HG03039 (cell line): ENCODE results near the gene MRPL48.

Source experiments
- ATAC-seq: cut with Tn5 transposase; IDR thresholded peaks from one replicate; pipeline ENCODE4 v1.9.1; 2021; ENCODE audit warnings: mild to moderate bottlenecking, moderate library complexity; ENCODE audit not compliant: unreplicated experiment

MRPL48 gene

DNA sequence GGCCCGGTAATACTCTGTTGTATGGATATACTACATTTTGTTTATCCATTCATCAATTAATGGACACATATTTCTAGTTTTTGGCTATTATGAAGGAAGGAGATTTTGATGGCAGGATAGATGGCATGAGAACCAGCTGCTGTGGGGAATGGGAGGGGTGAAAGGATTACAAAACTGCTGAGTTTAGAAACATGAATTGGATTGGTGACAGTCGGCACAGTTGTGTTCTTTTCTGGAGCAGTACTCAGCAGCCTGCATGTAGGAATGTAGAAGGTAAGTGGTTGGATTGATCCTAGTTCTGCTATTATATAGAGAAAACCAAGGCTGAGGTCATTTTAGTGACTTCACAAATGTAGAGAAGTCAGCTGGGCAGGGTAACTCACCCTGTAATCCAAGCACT, 96.2 kb downstream of the MRPL48 start:
- ATAC-seq = no peak

DNA sequence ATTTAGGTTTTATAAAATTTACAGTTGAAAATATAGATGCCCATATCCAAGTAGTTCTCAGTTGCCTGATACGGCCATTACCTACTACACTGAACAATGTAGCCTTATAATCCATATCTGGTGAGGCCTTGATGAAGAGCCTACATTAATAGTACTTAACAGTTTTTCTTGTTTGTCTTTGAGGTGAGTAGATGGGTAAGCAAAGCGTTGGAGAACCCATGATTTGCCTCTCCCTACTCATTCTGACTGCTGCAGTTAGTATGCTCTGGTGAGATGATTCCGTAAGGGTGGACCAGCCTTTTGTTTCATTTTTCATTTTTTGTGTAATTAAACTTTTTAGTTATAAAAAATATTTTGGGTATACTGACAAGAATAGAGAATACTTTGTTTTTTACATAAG, 100.6 kb downstream of the MRPL48 start:
- no peak for ATAC-seq

DNA sequence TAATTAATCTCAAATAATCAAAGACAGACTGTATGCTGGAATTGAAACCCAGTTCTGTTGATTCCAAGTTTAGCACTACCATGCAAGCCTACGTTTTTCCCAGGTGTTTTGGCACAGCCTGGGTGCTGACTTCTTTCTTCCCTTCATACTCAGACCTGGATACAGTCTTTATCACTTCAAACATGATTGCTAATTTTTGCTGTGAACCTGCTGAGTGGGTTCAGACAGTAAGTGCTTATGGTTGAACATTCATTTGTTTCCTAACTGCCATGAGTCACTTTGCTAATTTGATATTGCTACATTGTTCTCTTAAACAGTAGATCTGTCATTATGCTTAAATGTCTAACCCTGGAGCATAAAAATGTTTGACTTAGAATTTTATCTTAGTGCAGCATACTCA, 101.3 kb downstream of the MRPL48 start:
- ATAC-seq = no peak

DNA sequence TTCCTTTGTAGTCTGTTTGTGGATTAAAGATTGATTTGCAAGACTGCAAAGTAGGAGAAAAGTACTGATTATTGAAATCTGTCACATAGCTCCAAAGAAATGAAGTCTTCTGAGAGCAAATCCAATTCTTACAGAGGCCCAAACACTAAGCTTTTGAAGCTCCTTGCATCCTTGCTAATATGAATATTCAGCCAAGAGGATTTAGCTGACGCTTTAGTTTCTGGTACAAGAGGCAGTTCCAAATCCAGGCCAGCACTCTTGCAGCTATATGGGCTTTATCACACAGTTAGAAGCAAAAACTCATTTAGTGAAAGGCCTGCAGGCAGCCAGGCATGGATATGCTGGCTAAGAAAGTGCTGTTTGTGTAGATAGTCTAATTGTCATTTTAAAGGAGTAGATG, 101.9 kb downstream of the MRPL48 start:
- ATAC-seq = no peak

DNA sequence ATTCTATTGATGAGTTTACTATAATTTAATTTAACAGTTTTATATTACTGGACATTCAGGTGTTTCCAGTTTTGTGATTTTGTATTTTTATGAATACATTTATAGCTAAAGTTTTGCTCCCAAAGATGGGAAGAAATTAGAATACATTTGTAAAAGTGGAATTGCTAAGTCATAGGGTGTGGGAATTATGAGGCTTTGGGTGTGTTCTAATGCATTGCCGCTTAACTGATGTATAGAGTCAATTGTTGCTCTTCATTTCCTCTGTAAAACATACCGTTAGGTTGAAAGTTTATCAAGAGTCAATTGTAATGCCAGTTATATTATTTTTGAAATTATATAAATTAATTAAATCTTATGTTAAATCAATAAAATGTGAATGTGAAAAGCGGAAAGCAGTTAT, 105.4 kb downstream of the MRPL48 start:
- ATAC-seq = no peak

DNA sequence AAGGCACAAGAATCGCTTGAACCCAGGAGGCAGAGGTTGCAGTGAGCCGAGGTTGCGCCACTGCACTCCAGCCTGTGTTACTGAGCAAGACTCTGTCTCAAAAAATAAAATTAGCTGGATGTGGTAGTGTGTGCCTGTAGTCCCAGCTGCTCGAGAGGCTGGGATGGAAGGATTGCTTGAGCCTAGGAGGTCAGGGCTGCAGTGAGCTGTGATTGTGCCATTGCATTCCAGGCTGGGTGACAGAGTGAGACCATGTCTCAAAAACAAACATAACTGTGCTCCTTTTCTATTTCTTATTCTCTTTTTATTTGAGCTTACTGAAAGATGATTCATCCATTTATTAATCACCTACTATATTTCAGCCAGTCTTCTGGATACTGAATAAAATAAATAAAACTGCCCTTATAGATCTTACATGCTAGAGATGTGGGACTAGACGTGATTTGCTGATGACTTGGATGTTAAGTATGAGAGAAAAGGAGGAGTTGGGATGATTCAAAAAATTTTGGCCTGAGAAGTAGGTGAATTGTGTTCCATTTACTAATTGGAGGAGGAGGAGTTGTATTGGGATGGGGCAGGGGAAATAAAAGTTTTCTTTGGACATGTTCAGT, 107.2 kb downstream of the MRPL48 start:
- ATAC-seq = no peak

DNA sequence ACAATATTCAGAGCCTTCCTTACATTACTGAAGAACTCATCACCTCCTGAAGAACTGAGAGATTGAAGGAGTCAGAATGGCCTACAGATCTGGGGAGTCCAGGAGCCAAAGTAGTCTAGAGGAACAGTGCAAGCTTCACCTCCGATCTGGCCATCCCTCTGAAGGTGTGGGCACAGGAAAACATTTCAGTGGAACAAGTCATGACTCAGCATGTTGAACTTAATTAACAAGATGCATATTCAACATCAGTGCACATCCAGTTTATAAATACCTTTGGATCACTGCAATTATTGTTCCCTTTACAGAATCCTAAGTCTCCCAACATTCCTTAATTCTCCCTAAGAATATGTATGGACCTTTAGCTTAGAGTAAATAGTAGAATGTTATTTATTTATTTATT, 114.6 kb downstream of the MRPL48 start:
- no peak for ATAC-seq

DNA sequence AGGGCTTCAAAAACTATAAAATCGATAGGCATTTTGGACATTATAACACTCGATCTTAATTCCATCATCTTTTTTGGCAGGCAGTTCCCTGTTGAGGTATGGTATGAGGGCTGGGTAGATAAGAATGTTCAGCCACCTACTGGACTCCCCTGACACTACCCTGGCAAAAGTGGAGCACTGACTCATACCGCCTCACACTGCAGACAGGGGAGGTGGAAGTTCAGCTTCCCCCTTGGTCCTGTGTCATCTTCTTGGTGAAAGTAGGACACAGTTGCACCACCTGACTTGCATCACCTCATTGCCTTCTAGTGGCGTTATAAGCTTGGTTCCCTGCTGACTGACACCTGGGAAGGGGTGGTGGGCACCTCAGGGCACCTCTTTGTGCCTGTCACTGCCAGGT, 119.5 kb downstream of the MRPL48 start:
- ATAC-seq = no peak

DNA sequence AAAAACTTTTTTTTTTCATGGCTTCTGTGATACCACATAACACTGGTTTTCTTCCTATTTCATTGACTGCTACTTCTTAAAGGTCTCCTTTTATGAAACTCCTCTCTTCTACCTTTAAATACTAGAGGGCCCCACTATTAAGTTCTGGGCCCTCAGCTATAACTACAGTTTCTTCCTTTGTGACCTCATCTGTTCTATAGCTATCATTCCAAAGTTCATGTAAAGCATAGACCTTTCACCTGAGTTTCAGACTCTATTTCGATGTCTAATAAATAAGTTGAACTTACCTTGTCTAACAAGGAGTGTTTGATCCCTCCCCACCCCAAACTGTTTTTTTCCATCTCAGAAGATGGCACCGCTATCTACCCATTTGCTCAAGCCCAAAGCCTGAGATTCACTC, 124.4 kb downstream of the MRPL48 start:
- no peak for ATAC-seq

DNA sequence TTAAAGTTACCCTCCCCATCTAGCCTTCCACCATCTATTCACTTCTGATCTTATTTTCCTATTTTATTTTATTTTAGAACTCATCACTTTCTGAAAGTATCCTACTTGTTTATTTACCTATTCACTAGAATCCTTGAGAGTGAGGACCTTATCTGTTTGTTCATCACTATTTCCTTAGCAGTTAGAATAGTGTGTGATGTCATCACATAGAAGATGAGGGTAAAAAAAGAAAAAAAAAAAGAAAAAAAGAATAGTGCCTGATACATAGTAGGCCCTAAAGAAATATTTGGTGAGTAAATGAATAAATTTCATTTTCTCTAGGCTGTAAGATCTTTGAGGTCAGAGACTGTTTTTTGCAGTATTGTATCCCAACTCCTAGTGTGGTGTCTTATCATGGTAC, 125.8 kb downstream of the MRPL48 start:
- ATAC-seq = no peak

DNA sequence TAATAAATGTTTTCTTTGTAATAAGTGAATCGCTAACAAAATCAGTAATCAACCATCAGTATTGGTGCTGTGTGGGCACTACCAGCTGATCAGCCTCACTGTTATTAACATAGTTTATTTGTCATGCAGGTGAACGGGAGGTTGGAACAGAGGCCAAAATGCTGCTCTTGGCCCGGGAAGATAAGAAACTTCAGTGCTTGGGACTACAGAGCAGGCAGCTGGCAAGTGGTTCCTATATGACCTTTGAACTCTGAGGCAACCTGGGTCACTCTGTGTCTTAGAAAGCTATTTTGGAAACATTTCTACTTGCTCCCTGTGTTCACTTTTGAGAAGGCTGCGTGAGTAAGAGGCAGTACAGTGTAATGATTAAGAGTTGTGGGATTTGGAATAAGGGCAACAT, 126.6 kb downstream of the MRPL48 start:
- ATAC-seq = no peak
